ENCODE results near the gene GBX2. TPM values are rescaled to one million over a fixed set of nuclear protein-coding genes. Genes with fewer than 3 reads are reported as not detected.
"Not testable (repeated sequence)": the region's sequence is repeated elsewhere in the genome, so short reads cannot be mapped to it uniquely, and the experiment has no call there.

Gene GBX2
- total RNA-seq, 1 donor from 2014 or later = not detected

DNA sequence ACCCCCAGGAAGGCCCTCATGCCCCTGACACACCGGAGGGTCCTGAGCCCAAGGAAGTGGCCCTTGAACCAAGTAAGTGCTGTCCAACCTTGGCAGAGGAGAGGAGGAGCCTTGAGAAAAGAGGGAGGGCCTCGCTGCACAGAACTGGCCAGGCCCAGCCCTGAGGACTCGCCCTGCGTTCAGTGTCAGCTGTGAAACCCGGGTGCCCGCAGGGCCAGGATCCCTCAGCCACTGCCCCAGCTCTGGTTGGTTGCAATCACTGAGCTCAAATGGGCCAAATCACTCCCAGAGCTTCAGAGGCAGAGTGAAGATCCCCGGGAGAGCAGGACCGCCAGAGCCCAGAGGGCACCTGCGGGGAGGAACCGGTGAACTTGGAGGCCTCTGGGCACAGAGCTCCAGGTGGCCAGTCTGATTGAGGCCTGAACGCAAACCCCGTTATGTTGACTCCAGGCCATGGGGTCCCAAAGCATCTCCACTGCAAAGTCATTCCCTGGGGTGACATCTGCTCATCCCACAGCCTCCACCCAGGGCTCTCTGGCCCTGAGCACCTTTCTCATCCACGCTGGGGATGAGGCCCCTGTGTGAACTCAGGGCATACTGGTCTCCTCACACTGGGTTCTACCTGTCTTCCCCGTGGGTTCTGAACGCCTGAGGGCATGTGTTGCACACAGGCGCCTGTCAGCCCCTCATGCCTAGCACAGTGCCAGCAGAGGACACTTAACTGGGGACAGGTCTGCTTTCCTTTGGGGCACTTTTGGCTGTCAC lies 11.9 kb downstream of the GBX2 start:
- Histone ChIP-seq H3K36me3 (no peaks in the 10 kb centered on the region), H3K4me1 (no peaks in the 10 kb centered on the region), H3K4me3 (no peak overlapping the region), H3K27ac (no peak overlapping the region), H3K27me3 (no peaks in the 10 kb centered on the region), H3K9me3 (peaks cover 4 to 5% of the 10 kb centered on the region in 2 donors)
- DNase-seq (ENCODE audit: low spot score in 2 of 2) = no peak
- intact Hi-C loops (cut with DNase I) = no loop called here
- TF ChIP-seq, protein P1, sequence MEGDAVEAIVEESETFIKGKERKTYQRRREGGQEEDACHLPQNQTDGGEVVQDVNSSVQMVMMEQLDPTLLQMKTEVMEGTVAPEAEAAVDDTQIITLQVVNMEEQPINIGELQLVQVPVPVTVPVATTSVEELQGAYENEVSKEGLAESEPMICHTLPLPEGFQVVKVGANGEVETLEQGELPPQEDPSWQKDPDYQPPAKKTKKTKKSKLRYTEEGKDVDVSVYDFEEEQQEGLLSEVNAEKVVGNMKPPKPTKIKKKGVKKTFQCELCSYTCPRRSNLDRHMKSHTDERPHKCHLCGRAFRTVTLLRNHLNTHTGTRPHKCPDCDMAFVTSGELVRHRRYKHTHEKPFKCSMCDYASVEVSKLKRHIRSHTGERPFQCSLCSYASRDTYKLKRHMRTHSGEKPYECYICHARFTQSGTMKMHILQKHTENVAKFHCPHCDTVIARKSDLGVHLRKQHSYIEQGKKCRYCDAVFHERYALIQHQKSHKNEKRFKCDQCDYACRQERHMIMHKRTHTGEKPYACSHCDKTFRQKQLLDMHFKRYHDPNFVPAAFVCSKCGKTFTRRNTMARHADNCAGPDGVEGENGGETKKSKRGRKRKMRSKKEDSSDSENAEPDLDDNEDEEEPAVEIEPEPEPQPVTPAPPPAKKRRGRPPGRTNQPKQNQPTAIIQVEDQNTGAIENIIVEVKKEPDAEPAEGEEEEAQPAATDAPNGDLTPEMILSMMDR (IDR thresholded peaks at IDR 0.05) = no peak

DNA sequence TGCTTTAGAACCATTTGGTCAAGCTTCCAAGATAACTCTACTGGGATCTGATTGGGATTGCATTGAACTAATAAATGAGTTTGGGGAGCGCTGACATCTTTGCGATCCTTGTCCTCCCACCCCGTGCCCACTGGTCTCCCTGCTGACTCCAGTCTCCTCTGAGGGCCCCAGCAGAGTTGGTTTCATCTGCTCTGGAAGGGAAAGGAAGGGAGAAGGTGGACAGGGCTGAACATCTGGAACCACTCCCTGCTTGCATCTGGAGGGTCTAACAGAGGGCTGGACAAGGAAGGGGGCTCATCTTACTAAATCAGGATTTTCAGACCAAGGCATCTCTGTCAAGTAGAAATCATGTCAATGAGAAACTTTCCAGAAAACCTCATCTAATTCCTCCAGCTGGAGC lies 12.8 kb downstream of the GBX2 start:
- Histone ChIP-seq H3K27me3 (no peaks in the 10 kb centered on the region), H3K4me1 (no peaks in the 10 kb centered on the region), H3K27ac (no peak overlapping the region), H3K4me3 (no peak overlapping the region), H3K36me3 (no peaks in the 10 kb centered on the region), H3K9me3 (peaks cover 5 to 7% of the 10 kb centered on the region in 2 donors)
- TF ChIP-seq, protein P1 (IDR thresholded peaks at IDR 0.05) = no peak
- no peak for DNase-seq (ENCODE audit: low spot score in 2 of 2)
- intact Hi-C loops (cut with DNase I) = no loop called here

DNA sequence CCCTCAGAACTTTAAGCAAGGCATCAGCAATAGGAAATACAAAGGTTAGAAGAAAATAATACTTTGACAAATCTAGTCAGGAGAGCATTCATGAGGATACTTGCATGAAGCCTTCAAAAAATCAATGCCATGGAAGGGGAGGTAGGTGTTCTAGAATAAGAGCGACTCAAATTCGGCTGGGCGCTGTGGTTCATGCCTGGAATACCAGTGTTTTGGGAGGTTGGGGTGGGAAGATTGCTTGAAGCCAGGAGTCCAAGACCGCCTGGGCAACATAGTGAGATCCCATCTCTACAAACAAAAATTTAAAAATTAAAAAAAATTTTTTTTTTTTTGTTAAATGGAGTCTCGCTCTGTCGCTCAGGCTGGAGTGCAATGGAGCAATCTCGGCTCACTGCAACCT lies 21.8 kb downstream of the GBX2 start:
- H3K27me3 ChIP-seq = no peaks in the 10 kb centered on the region
- no peak for DNase-seq (ENCODE audit: low spot score in 2 of 2)
- H3K27ac ChIP-seq = no peak overlapping the region

DNA sequence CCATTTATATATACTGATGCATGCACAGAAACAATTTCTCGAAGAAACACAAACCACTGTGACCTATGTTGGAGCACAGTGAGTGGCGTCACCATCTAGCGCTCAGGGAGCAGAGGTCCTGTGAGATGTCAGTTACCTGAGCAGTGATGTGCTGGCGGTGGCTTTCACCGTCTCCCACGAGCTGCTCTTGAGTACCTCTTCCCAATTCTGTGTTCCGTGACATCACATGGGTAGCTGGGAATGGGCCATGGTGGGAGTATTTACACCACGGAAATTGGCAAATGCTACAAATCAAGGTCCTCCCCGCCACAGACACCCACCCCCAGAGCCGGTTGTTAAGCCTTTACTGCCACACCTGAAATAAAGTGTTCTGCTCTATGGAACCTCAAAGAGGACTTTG lies 24.4 kb downstream of the GBX2 start:
- TF ChIP-seq, protein P1 (IDR thresholded peaks at IDR 0.05) = no peak
- H3K4me3 ChIP-seq = no peak overlapping the region
- H3K9me3 ChIP-seq = no peaks in the 10 kb centered on the region
- no peak overlapping the region for H3K27ac ChIP-seq
- H3K4me1 ChIP-seq = no peaks in the 10 kb centered on the region
- DNase-seq (ENCODE audit: low spot score in 2 of 2) = no peak
- no peaks in the 10 kb centered on the region for H3K36me3 ChIP-seq
- intact Hi-C loops (cut with DNase I) = no loop called here
- no peaks in the 10 kb centered on the region for H3K27me3 ChIP-seq

More for the DNA sequence above, 21.8 kb downstream of the GBX2 start:
- intact Hi-C loops (cut with DNase I) = no loop called here
- Histone ChIP-seq H3K4me1 (no peaks in the 10 kb centered on the region), H3K9me3 (peaks cover 2 to 6% of the 10 kb centered on the region in 2 donors), H3K36me3 (no peaks in the 10 kb centered on the region), H3K4me3 (no peak overlapping the region)
- TF ChIP-seq, protein P1 (IDR thresholded peaks at IDR 0.05) = no peak

DNA sequence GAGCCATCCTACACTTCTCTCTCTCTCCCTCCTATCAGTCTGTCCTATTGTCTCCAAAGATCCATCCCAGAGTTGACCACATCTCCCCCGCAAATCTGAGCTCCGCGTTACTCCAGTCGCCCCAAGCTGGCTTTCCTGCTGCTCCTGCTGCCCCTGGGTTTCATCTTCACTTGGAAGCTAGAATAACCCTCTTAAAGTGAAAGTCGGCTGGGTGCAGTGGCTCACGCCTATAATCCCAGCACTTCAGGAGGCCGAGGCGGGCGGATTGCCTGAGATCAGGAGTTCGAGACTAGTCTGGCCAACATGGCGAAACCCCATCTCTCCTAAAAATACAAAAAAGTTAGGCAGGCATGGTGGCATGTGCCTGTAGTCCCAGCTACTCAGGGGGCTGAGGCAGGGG lies 26.6 kb downstream of the GBX2 start:
- DNase-seq (ENCODE audit: low spot score in 2 of 2); H3K27me3 ChIP-seq; H3K27ac ChIP-seq; H3K4me1 ChIP-seq; H3K4me3 ChIP-seq; H3K9me3 ChIP-seq; H3K36me3 ChIP-seq; intact Hi-C loops (cut with DNase I): not testable (repeated sequence)

DNA sequence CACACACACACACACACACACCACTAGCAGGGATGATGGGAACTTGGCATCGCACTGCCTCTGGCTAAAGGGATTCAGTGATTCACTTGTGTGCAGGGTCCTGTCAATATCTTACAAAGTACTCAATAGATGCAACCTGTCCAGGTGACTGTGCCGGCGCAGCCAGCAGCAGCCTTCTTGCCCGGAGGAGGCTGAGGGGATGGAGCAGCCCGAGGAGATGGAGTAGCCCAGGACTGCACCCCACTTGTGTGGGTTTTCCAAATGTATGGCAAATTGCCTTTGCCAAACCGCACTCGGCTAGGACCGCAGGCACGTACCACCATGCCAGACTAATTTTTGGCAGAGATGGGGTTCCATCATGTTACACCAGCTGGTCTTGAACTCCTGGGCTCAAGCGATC lies 31.1 kb downstream of the GBX2 start:
- intact Hi-C loops (cut with DNase I) = no loop called here
- Histone ChIP-seq H3K36me3 (no peaks in the 10 kb centered on the region), H3K9me3 (no peaks in the 10 kb centered on the region), H3K4me1 (no peaks in the 10 kb centered on the region), H3K27ac (no peak overlapping the region), H3K27me3 (no peaks in the 10 kb centered on the region), H3K4me3 (no peak overlapping the region)
- DNase-seq (ENCODE audit: low spot score in 2 of 2) = no peak
- TF ChIP-seq, protein P1 (IDR thresholded peaks at IDR 0.05) = no peak

Data from ascending aorta (tissue), 2 donors.